Liver (tissue), 3 donors: Measurements from ENCODE around the gene APOD.

Source experiments
- EGR1 ChIP-seq, 2 donors: IDR thresholded peaks; 2 replicates each; pipeline ENCODE4 v1.6.1; 2016 to 2018; ENCODE audit warnings: antibody characterized with exemption in 2 of 2, low read depth in 2 of 2
- GABPA ChIP-seq, 2 donors: IDR thresholded peaks in 1 of 2; conservative IDR thresholded peaks in 1 of 2; 2 replicates each; pipeline ENCODE4 v1.6.1; 2016; ENCODE audit warnings: antibody characterized with exemption in 2 of 2, mild to moderate bottlenecking in 1 of 2, moderate library complexity in 1 of 2
- HNF4A ChIP-seq, 2 donors: conservative IDR thresholded peaks; 2 replicates each; pipeline ENCODE4 v1.6.1; 2016; ENCODE audit warnings: antibody characterized with exemption in 2 of 2, mild to moderate bottlenecking in 2 of 2
- JUND ChIP-seq, 2 donors: IDR thresholded peaks; 2 replicates each; pipeline ENCODE4 v1.6.1; 2016; ENCODE audit warnings: antibody characterized with exemption in 2 of 2
- RAD21 ChIP-seq, 2 donors: IDR thresholded peaks; 2 replicates each; pipeline ENCODE4 v1.6.1; 2016; ENCODE audit warnings: antibody characterized with exemption in 2 of 2, mild to moderate bottlenecking in 2 of 2
- RXRA ChIP-seq, 2 donors: IDR thresholded peaks; 2 replicates each; pipeline ENCODE4 v1.6.1; 2017 to 2018; ENCODE audit warnings: antibody characterized with exemption in 2 of 2, mild to moderate bottlenecking in 1 of 2
- SP1 ChIP-seq: IDR thresholded peaks from 2 replicates; pipeline ENCODE4 v1.6.1; 2018; ENCODE audit warnings: antibody characterized with exemption, mild to moderate bottlenecking
- TAF1 ChIP-seq: conservative IDR thresholded peaks from 2 replicates; pipeline ENCODE4 v1.6.1; 2016; ENCODE audit warnings: antibody characterized with exemption, mild to moderate bottlenecking
- TF ChIP-seq, protein P1 (sequence below): IDR thresholded peaks from 2 replicates; pipeline ENCODE4 v1.6.1; 2016; ENCODE audit warnings: antibody characterized with exemption, mild to moderate bottlenecking
- TF ChIP-seq, protein P2 (sequence below): fragments of 150-350 bp; IDR thresholded peaks from 2 replicates; pipeline ENCODE4 v1.5.1; 2017; ENCODE audit warnings: improper control_type of control experiment, low read depth, low read length; ENCODE audit not compliant: missing input control
- TF ChIP-seq, protein P3 (sequence below): IDR thresholded peaks from 2 replicates; pipeline ENCODE4 v1.6.1; 2016; ENCODE audit warnings: antibody characterized with exemption
- TF ChIP-seq, protein P4 (sequence below): IDR thresholded peaks from 2 replicates; pipeline ENCODE4 v1.6.1; 2016; ENCODE audit warnings: antibody characterized with exemption
- TF ChIP-seq, protein P5 (sequence below): IDR thresholded peaks from 2 replicates; pipeline ENCODE4 v1.6.1; 2016; ENCODE audit warnings: antibody characterized with exemption
- donor health status: healthy.
- donor health status: healthy.

DNA sequence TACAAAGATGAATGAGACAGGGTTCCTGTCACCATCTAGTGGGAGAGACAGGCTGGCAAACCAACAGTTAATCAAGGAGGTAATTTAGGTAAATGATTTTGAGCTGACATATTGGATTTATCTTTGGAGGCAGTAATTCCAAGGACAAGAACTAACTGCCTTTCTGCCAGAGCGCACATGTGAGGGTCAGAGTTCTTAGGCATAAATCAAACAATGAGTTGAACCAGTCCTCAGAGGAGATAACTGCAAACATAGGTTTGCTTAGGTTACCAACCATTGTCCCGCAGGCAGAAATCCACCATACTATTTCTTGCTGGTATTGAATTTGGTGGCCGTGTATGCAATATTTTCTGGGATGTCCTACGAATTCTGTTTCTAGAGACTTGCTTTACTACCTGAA lies 26.4 kb downstream of the APOD start:
- TF ChIP-seq TAF1 = no peak
- TF ChIP-seq, protein P1, sequence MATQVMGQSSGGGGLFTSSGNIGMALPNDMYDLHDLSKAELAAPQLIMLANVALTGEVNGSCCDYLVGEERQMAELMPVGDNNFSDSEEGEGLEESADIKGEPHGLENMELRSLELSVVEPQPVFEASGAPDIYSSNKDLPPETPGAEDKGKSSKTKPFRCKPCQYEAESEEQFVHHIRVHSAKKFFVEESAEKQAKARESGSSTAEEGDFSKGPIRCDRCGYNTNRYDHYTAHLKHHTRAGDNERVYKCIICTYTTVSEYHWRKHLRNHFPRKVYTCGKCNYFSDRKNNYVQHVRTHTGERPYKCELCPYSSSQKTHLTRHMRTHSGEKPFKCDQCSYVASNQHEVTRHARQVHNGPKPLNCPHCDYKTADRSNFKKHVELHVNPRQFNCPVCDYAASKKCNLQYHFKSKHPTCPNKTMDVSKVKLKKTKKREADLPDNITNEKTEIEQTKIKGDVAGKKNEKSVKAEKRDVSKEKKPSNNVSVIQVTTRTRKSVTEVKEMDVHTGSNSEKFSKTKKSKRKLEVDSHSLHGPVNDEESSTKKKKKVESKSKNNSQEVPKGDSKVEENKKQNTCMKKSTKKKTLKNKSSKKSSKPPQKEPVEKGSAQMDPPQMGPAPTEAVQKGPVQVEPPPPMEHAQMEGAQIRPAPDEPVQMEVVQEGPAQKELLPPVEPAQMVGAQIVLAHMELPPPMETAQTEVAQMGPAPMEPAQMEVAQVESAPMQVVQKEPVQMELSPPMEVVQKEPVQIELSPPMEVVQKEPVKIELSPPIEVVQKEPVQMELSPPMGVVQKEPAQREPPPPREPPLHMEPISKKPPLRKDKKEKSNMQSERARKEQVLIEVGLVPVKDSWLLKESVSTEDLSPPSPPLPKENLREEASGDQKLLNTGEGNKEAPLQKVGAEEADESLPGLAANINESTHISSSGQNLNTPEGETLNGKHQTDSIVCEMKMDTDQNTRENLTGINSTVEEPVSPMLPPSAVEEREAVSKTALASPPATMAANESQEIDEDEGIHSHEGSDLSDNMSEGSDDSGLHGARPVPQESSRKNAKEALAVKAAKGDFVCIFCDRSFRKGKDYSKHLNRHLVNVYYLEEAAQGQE = no peak
- TF ChIP-seq, protein P2, sequence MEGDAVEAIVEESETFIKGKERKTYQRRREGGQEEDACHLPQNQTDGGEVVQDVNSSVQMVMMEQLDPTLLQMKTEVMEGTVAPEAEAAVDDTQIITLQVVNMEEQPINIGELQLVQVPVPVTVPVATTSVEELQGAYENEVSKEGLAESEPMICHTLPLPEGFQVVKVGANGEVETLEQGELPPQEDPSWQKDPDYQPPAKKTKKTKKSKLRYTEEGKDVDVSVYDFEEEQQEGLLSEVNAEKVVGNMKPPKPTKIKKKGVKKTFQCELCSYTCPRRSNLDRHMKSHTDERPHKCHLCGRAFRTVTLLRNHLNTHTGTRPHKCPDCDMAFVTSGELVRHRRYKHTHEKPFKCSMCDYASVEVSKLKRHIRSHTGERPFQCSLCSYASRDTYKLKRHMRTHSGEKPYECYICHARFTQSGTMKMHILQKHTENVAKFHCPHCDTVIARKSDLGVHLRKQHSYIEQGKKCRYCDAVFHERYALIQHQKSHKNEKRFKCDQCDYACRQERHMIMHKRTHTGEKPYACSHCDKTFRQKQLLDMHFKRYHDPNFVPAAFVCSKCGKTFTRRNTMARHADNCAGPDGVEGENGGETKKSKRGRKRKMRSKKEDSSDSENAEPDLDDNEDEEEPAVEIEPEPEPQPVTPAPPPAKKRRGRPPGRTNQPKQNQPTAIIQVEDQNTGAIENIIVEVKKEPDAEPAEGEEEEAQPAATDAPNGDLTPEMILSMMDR = no peak
- no peak for TF ChIP-seq RAD21 (IDR thresholded peaks at IDR 0.05)
- TF ChIP-seq, protein P3, sequence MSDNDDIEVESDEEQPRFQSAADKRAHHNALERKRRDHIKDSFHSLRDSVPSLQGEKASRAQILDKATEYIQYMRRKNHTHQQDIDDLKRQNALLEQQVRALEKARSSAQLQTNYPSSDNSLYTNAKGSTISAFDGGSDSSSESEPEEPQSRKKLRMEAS = no peak
- TF ChIP-seq, protein P4, sequence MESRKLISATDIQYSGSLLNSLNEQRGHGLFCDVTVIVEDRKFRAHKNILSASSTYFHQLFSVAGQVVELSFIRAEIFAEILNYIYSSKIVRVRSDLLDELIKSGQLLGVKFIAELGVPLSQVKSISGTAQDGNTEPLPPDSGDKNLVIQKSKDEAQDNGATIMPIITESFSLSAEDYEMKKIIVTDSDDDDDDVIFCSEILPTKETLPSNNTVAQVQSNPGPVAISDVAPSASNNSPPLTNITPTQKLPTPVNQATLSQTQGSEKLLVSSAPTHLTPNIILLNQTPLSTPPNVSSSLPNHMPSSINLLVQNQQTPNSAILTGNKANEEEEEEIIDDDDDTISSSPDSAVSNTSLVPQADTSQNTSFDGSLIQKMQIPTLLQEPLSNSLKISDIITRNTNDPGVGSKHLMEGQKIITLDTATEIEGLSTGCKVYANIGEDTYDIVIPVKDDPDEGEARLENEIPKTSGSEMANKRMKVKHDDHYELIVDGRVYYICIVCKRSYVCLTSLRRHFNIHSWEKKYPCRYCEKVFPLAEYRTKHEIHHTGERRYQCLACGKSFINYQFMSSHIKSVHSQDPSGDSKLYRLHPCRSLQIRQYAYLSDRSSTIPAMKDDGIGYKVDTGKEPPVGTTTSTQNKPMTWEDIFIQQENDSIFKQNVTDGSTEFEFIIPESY = no peak
- TF ChIP-seq GABPA (IDR thresholded peaks at IDR 0.05 in 1 of 2, conservative IDR thresholded peaks at IDR 0.05 in 1 of 2) = no peak
- no peak for TF ChIP-seq SP1
- no peak for TF ChIP-seq RXRA (IDR thresholded peaks at IDR 0.05)
- TF ChIP-seq, protein P5, sequence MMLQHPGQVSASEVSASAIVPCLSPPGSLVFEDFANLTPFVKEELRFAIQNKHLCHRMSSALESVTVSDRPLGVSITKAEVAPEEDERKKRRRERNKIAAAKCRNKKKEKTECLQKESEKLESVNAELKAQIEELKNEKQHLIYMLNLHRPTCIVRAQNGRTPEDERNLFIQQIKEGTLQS = no peak
- no peak for TF ChIP-seq JUND (IDR thresholded peaks at IDR 0.05)
- no peak for TF ChIP-seq EGR1 (IDR thresholded peaks at IDR 0.05; ENCODE audit: low read depth in 2 of 2)
- TF ChIP-seq HNF4A (conservative IDR thresholded peaks at IDR 0.05) = no peak
